ENCODE results near the gene LCA5. TPM values are rescaled to one million over a fixed set of nuclear protein-coding genes. Genes with fewer than 3 reads are reported as not detected.

LCA5 gene
- total and polyA plus RNA-seq, 4 donors, result 2.0 to 8.8 (median 5.8) TPM

- intact Hi-C loops (cut with DNase I), result no loop called here
- WGBS, 2 donors, result 82 to 89% methylated on average over 3 of the region's 3 CpGs
- no peaks in the 10 kb centered on the region for H3K36me3 ChIP-seq (ENCODE audit: control insufficient read depth in 1 of 2, insufficient read depth in 2 of 2, low read length in 1 of 2)
These were observed 13.2 kb downstream of the LCA5 start for GRCh38 chr6:79524065-79524464.

GRCh38 chr6:79522609-79523008 lies 14.6 kb downstream of the LCA5 start:
- DNase-seq (no peak), ATAC-seq (ENCODE audit: low FRiP score) (no peak)
- no peaks in the 10 kb centered on the region for H3K9me3 ChIP-seq (ENCODE audit: control insufficient read depth, low read length)
- intact Hi-C loops (cut with DNase I), result no loop called here
- H3K27ac ChIP-seq (ENCODE audit: low read depth in 1 of 2, low read length in 2 of 2), result no peak overlapping the region
- no peaks in the 10 kb centered on the region for H3K27me3 ChIP-seq (ENCODE audit: control insufficient read depth in 1 of 2, insufficient read depth in 2 of 2, low read length in 1 of 2)
- H3K36me3 ChIP-seq (ENCODE audit: control insufficient read depth in 1 of 2, insufficient read depth in 2 of 2, low read length in 1 of 2), result no peaks in the 10 kb centered on the region
- no peak overlapping the region for H3K4me3 ChIP-seq (ENCODE audit: low read length in 2 of 2)
- H3K4me1 ChIP-seq (ENCODE audit: control insufficient read depth in 1 of 2, insufficient read depth in 2 of 2, low read length in 2 of 2), result no peaks in the 10 kb centered on the region
- WGBS, 2 donors, result 97 to 98% methylated on average over 3 of the region's 3 CpGs

More at GRCh38 chr6:79524065-79524464, 13.2 kb downstream of the LCA5 start:
- Histone ChIP-seq H3K4me3 (ENCODE audit: low read length in 2 of 2) (no peak overlapping the region), H3K27ac (ENCODE audit: low read depth in 1 of 2, low read length in 2 of 2) (no peak overlapping the region), H3K4me1 (ENCODE audit: control insufficient read depth in 1 of 2, insufficient read depth in 2 of 2, low read length in 2 of 2) (no peaks in the 10 kb centered on the region), H3K9me3 (ENCODE audit: control insufficient read depth, low read length) (no peaks in the 10 kb centered on the region), H3K27me3 (ENCODE audit: control insufficient read depth in 1 of 2, insufficient read depth in 2 of 2, low read length in 1 of 2) (no peaks in the 10 kb centered on the region)
- ATAC-seq (ENCODE audit: low FRiP score), result no peak
- no peak for DNase-seq

- H3K27ac ChIP-seq (ENCODE audit: low read depth in 1 of 2, low read length in 2 of 2), result no peak overlapping the region
- ATAC-seq (ENCODE audit: low FRiP score) (no peak), DNase-seq (no peak)
- H3K27me3 ChIP-seq (ENCODE audit: control insufficient read depth in 1 of 2, insufficient read depth in 2 of 2, low read length in 1 of 2), result no peaks in the 10 kb centered on the region
- no peak overlapping the region for H3K4me3 ChIP-seq (ENCODE audit: low read length in 2 of 2)
- 93 to 96% methylated on average over 1 of the region's 1 CpG for WGBS, 2 donors
- H3K9me3 ChIP-seq (ENCODE audit: control insufficient read depth, low read length), result no peaks in the 10 kb centered on the region
- no peaks in the 10 kb centered on the region for H3K36me3 ChIP-seq (ENCODE audit: control insufficient read depth in 1 of 2, insufficient read depth in 2 of 2, low read length in 1 of 2)
- intact Hi-C loops (cut with DNase I), result no loop called here
- no peaks in the 10 kb centered on the region for H3K4me1 ChIP-seq (ENCODE audit: control insufficient read depth in 1 of 2, insufficient read depth in 2 of 2, low read length in 2 of 2)
These were observed 16.7 kb downstream of the LCA5 start for GRCh38 chr6:79520534-79520933.

- no peaks in the 10 kb centered on the region for H3K9me3 ChIP-seq (ENCODE audit: control insufficient read depth, low read length)
- H3K27ac ChIP-seq (ENCODE audit: low read depth in 1 of 2, low read length in 2 of 2), result no peak overlapping the region
- intact Hi-C loops (cut with DNase I), result no loop called here
- no peaks in the 10 kb centered on the region for H3K36me3 ChIP-seq (ENCODE audit: control insufficient read depth in 1 of 2, insufficient read depth in 2 of 2, low read length in 1 of 2)
- H3K4me3 ChIP-seq (ENCODE audit: low read length in 2 of 2), result no peak overlapping the region
- no peak for ATAC-seq (ENCODE audit: low FRiP score)
- no peaks in the 10 kb centered on the region for H3K4me1 ChIP-seq (ENCODE audit: control insufficient read depth in 1 of 2, insufficient read depth in 2 of 2, low read length in 2 of 2)
- no peaks in the 10 kb centered on the region for H3K27me3 ChIP-seq (ENCODE audit: control insufficient read depth in 1 of 2, insufficient read depth in 2 of 2, low read length in 1 of 2)
- DNase-seq, result no peak
These were observed 18.4 kb downstream of the LCA5 start for GRCh38 chr6:79518842-79519241.

DNA sequence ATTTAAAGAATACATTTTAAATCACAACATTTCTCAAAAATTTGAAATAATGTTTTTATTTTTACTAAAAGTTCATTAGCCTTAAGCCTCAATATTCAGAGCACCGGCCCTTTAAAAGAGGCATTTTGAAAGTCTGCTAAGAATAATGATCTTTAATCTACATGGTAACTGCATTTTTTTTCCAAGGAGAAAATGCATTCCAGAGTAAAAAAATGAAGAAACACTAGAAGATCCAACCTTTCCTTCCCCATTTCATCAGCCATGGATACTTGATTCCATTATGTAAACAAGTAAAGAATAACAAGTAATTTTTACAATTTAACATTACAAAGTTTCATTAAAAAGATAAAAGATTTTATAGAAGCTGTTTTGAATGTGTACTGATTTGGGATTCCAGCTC lies 21.8 kb downstream of the LCA5 start:
- 92 to 93% methylated on average over 1 of the region's 1 CpG for WGBS, 2 donors
- no peaks in the 10 kb centered on the region for H3K27me3 ChIP-seq (ENCODE audit: control insufficient read depth in 1 of 2, insufficient read depth in 2 of 2, low read length in 1 of 2)
- intact Hi-C loops (cut with DNase I), result no loop called here
- H3K4me3 ChIP-seq (ENCODE audit: low read length in 2 of 2), result no peak overlapping the region
- H3K9me3 ChIP-seq (ENCODE audit: control insufficient read depth, low read length), result no peaks in the 10 kb centered on the region
- H3K27ac ChIP-seq (ENCODE audit: low read depth in 1 of 2, low read length in 2 of 2), result no peak overlapping the region
- H3K36me3 ChIP-seq (ENCODE audit: control insufficient read depth in 1 of 2, insufficient read depth in 2 of 2, low read length in 1 of 2), result no peaks in the 10 kb centered on the region
- ATAC-seq (ENCODE audit: low FRiP score), result no peak
- DNase-seq, result no peak
- H3K4me1 ChIP-seq (ENCODE audit: control insufficient read depth in 1 of 2, insufficient read depth in 2 of 2, low read length in 2 of 2), result no peaks in the 10 kb centered on the region

DNA sequence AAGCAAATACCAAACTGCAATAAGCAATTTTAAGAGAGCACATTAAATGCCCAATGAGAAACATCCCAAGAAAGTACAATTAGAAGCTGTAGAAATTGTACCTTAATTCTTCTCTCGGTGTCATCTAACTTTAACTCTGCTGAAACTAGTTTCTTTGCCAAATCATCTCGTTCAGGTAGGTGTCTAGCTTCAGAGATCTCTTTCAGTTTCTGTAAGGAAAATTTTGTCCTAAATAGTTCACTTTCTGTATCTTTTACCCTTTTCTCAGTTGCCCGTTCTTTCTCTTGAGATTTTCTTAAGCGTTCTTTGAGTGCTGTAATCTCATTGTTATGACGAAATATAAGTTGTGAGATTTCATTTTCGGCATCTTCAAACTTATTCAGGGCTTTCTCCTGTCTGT lies 24.1 kb downstream of the LCA5 start:
- DNase-seq (no peak), ATAC-seq (ENCODE audit: low FRiP score) (no peak)
- Histone ChIP-seq H3K36me3 (ENCODE audit: control insufficient read depth in 1 of 2, insufficient read depth in 2 of 2, low read length in 1 of 2) (no peaks in the 10 kb centered on the region), H3K9me3 (ENCODE audit: control insufficient read depth, low read length) (no peaks in the 10 kb centered on the region), H3K4me1 (ENCODE audit: control insufficient read depth in 1 of 2, insufficient read depth in 2 of 2, low read length in 2 of 2) (no peaks in the 10 kb centered on the region), H3K4me3 (ENCODE audit: low read length in 2 of 2) (no peak overlapping the region), H3K27ac (ENCODE audit: low read depth in 1 of 2, low read length in 2 of 2) (no peak overlapping the region), H3K27me3 (ENCODE audit: control insufficient read depth in 1 of 2, insufficient read depth in 2 of 2, low read length in 1 of 2) (no peaks in the 10 kb centered on the region)
- 86 to 88% methylated on average over 6 of the region's 6 CpGs for WGBS, 2 donors
- intact Hi-C loops (cut with DNase I), result no loop called here

GRCh38 chr6:79512014-79512413 lies 25.2 kb downstream of the LCA5 start:
- 97 to 98% methylated on average over 6 of the region's 6 CpGs for WGBS, 2 donors
- Histone ChIP-seq H3K36me3 (ENCODE audit: control insufficient read depth in 1 of 2, insufficient read depth in 2 of 2, low read length in 1 of 2) (peaks cover 0 to 2% of the 10 kb centered on the region in 2 donors), H3K4me1 (ENCODE audit: control insufficient read depth in 1 of 2, insufficient read depth in 2 of 2, low read length in 2 of 2) (no peaks in the 10 kb centered on the region), H3K4me3 (ENCODE audit: low read length in 2 of 2) (no peak overlapping the region), H3K9me3 (ENCODE audit: control insufficient read depth, low read length) (no peaks in the 10 kb centered on the region), H3K27ac (ENCODE audit: low read depth in 1 of 2, low read length in 2 of 2) (no peak overlapping the region), H3K27me3 (ENCODE audit: control insufficient read depth in 1 of 2, insufficient read depth in 2 of 2, low read length in 1 of 2) (no peaks in the 10 kb centered on the region)
- ATAC-seq (ENCODE audit: low FRiP score) (no peak), DNase-seq (no peak)
- intact Hi-C loops (cut with DNase I), result no loop called here

- Histone ChIP-seq H3K27ac (ENCODE audit: low read depth in 1 of 2, low read length in 2 of 2) (no peak overlapping the region), H3K9me3 (ENCODE audit: control insufficient read depth, low read length) (no peaks in the 10 kb centered on the region), H3K27me3 (ENCODE audit: control insufficient read depth in 1 of 2, insufficient read depth in 2 of 2, low read length in 1 of 2) (no peaks in the 10 kb centered on the region), H3K4me3 (ENCODE audit: low read length in 2 of 2) (no peak overlapping the region), H3K36me3 (ENCODE audit: control insufficient read depth in 1 of 2, insufficient read depth in 2 of 2, low read length in 1 of 2) (peaks cover 0 to 2% of the 10 kb centered on the region in 2 donors), H3K4me1 (ENCODE audit: control insufficient read depth in 1 of 2, insufficient read depth in 2 of 2, low read length in 2 of 2) (no peaks in the 10 kb centered on the region)
- ATAC-seq (ENCODE audit: low FRiP score), result no peak
- 0 to 48% methylated on average over 1 of the region's 1 CpG for WGBS, 2 donors
- intact Hi-C loops (cut with DNase I), result no loop called here
- no peak for DNase-seq
These were observed 26.5 kb downstream of the LCA5 start for GRCh38 chr6:79510707-79511106.

- no peaks in the 10 kb centered on the region for H3K4me1 ChIP-seq (ENCODE audit: control insufficient read depth in 1 of 2, insufficient read depth in 2 of 2, low read length in 2 of 2)
- DNase-seq (no peak), ATAC-seq (ENCODE audit: low FRiP score) (no peak)
- no peaks in the 10 kb centered on the region for H3K27me3 ChIP-seq (ENCODE audit: control insufficient read depth in 1 of 2, insufficient read depth in 2 of 2, low read length in 1 of 2)
- no peaks in the 10 kb centered on the region for H3K9me3 ChIP-seq (ENCODE audit: control insufficient read depth, low read length)
- H3K4me3 ChIP-seq (ENCODE audit: low read length in 2 of 2), result no peak overlapping the region
- intact Hi-C loops (cut with DNase I), result no loop called here
- 97 to 99% methylated on average over 1 of the region's 1 CpG for WGBS, 2 donors
- H3K27ac ChIP-seq (ENCODE audit: low read depth in 1 of 2, low read length in 2 of 2), result no peak overlapping the region
- peaks cover 0 to 2% of the 10 kb centered on the region in 2 donors for H3K36me3 ChIP-seq (ENCODE audit: control insufficient read depth in 1 of 2, insufficient read depth in 2 of 2, low read length in 1 of 2)
These were observed 31.0 kb downstream of the LCA5 start for GRCh38 chr6:79506251-79506650.
